Neural cell (in vitro differentiated cells): ENCODE data around the gene ANAPC2. TPM values are rescaled to one million over a fixed set of nuclear protein-coding genes. Genes with fewer than 3 reads are reported as not detected.

Experiments
- H2AFZ ChIP-seq: fragments of 200-600, 300-800 bp; sonication (generic), shearing (Covaris generic); 2 replicates; pipeline ENCODE4 v1.6.0; 2014; ENCODE audit warnings: low read depth, mild to moderate bottlenecking, antibody characterized with exemption, low read length, moderate library complexity
- H3F3A ChIP-seq: fragments of 200-600 bp; shearing (Covaris generic); 2 replicates; pipeline ENCODE4 v1.6.1; 2016; ENCODE audit warnings: mild to moderate bottlenecking, moderate library complexity, mixed read lengths, antibody characterized with exemption, low read length; ENCODE audit not compliant: insufficient read depth, poor library complexity, severe bottlenecking
- H3K27ac ChIP-seq: fragments of 200-600, 300-800 bp; sonication (generic), shearing (Covaris generic); 2 replicates; pipeline ENCODE4 v1.5.1; 2014; ENCODE audit warnings: mild to moderate bottlenecking, low read length, moderate library complexity
- H3K27me3 ChIP-seq: fragments of 300-800, 200-600 bp; sonication (generic), shearing (Covaris generic); 2 replicates; pipeline ENCODE4 v1.6.0; 2014; ENCODE audit warnings: mild to moderate bottlenecking, low read depth, low read length, moderate library complexity; ENCODE audit not compliant: insufficient read depth
- H3K36me3 ChIP-seq: fragments of 300-800, 200-600 bp; sonication (generic), shearing (Covaris generic); 2 replicates; pipeline ENCODE4 v1.5.1; 2014; ENCODE audit warnings: mild to moderate bottlenecking, antibody characterized with exemption, low read length, moderate library complexity; ENCODE audit not compliant: insufficient read depth
- H3K4me2 ChIP-seq: fragments of 300-800, 200-600 bp; sonication (generic), shearing (Covaris generic); 2 replicates; pipeline ENCODE4 v1.6.0; 2014; ENCODE audit warnings: mild to moderate bottlenecking, low read length
- H3K4me3 ChIP-seq: fragments of 300-800, 200-600 bp; sonication (generic), shearing (Covaris generic); 2 replicates; pipeline ENCODE4 v1.5.1; 2014; ENCODE audit warnings: mild to moderate bottlenecking, low read length, moderate library complexity
- H3K79me2 ChIP-seq: fragments of 200-600 bp; shearing (Covaris generic); replicated peaks from 2 replicates; pipeline ENCODE4 v1.6.0; 2014; ENCODE audit warnings: mild to moderate bottlenecking, low read length, moderate library complexity; ENCODE audit not compliant: insufficient read depth
- H3K9ac ChIP-seq: fragments of 300-800, 200-600 bp; sonication (generic), shearing (Covaris generic); 2 replicates; pipeline ENCODE4 v1.6.1; 2016; ENCODE audit warnings: mild to moderate bottlenecking, low read length, mixed read lengths
- H3K9me2 ChIP-seq: fragments of 200-600 bp; shearing (Covaris generic); 2 replicates; pipeline ENCODE4 v1.6.1; 2016; ENCODE audit warnings: mild to moderate bottlenecking, low read length, mixed read lengths; ENCODE audit not compliant: insufficient read depth
- H3K9me3 ChIP-seq: fragments of 200-600, 300-800 bp; sonication (generic), shearing (Covaris generic); 2 replicates; pipeline ENCODE4 v1.6.1; 2016; ENCODE audit warnings: mild to moderate bottlenecking, mixed run types, low read length, moderate library complexity, mixed read lengths
- H4K20me1 ChIP-seq: fragments of 200-600 bp; shearing (Covaris generic); 2 replicates; pipeline ENCODE4 v1.6.1; 2016; ENCODE audit warnings: mild to moderate bottlenecking, mixed run types; ENCODE audit not compliant: insufficient read depth
- CTCF ChIP-seq: fragments of 450-650 bp; IDR thresholded peaks from 2 replicates; pipeline ENCODE4 v1.5.1; 2014; ENCODE audit warnings: antibody characterized with exemption, mild to moderate bottlenecking, moderate library complexity; ENCODE audit not compliant: poor library complexity, severe bottlenecking
- EP300 ChIP-seq: fragments of 450-650 bp; conservative IDR thresholded peaks from 2 replicates; pipeline ENCODE4 v1.6.1; 2014; ENCODE audit warnings: antibody characterized with exemption, mild to moderate bottlenecking, moderate library complexity; ENCODE audit not compliant: poor library complexity, severe bottlenecking
- EZH2 ChIP-seq: fragments of 200-600, 300-800 bp; shearing (Covaris generic), sonication (generic); IDR thresholded peaks from 2 replicates; pipeline ENCODE4 v1.6.1; 2014; ENCODE audit warnings: antibody characterized with exemption, low read length, borderline replicate concordance, mild to moderate bottlenecking; ENCODE audit not compliant: insufficient read depth, poor library complexity, severe bottlenecking
- MXI1 ChIP-seq: fragments of 450-650 bp; conservative IDR thresholded peaks from 2 replicates; pipeline ENCODE4 v1.6.1; 2014; ENCODE audit warnings: antibody characterized with exemption, mild to moderate bottlenecking; ENCODE audit not compliant: poor library complexity, severe bottlenecking
- POLR2AphosphoS5 ChIP-seq: IDR thresholded peaks from 2 replicates; pipeline ENCODE4 v1.6.1; 2012
- RAD21 ChIP-seq: fragments of 450-650 bp; conservative IDR thresholded peaks from 2 replicates; pipeline ENCODE4 v1.6.1; 2014; ENCODE audit warnings: antibody characterized with exemption, mild to moderate bottlenecking, moderate library complexity
- REST ChIP-seq: IDR thresholded peaks from 2 replicates; pipeline ENCODE4 v1.6.1; 2012; ENCODE audit warnings: borderline replicate concordance
- SMC3 ChIP-seq: fragments of 450-650 bp; conservative IDR thresholded peaks from 2 replicates; pipeline ENCODE4 v1.6.1; 2014; ENCODE audit warnings: antibody characterized with exemption, mild to moderate bottlenecking, moderate library complexity; ENCODE audit not compliant: poor library complexity
- TAF1 ChIP-seq: IDR thresholded peaks from 2 replicates; pipeline ENCODE4 v1.6.1; 2012; ENCODE audit warnings: low read depth
- polyA plus RNA-seq: library from polyadenylated mRNA; depleted of rRNA; stranded (reverse); fragments of >200 nt; gene quantifications from 2 replicates; pipeline ENCODE4 v1.2.3, GENCODE V29; 2014

Gene ANAPC2
- polyA plus RNA-seq, 1 donor from 2014 or later = 38.1 TPM

GRCh38 chr9:137206602-137207001 is 18.2 kb upstream of the ANAPC2 start:
- peak overlapping the region; percentile 100 for H3K4me3 ChIP-seq
- TF ChIP-seq MXI1 = no peak
- no peak for TF ChIP-seq TAF1
- no peak for TF ChIP-seq REST
- no peak for TF ChIP-seq SMC3
- TF ChIP-seq RAD21 = no peak
- TF ChIP-seq EP300 = no peak
- TF ChIP-seq POLR2AphosphoS5 = no peak
- TF ChIP-seq EZH2 = no peak
- no peak for TF ChIP-seq CTCF

GRCh38 chr9:137205126-137206069 is 17.0 kb upstream of the ANAPC2 start, which contains the start of the genes NDOR1 and TMEM203:
Gene NDOR1, plus strand, starts transcription at chr9:137205700. Its CDS starts 78 bp downstream, at chr9:137205778.
Gene TMEM203, minus strand, starts transcription at chr9:137205648. Its CDS starts 234 bp downstream, at chr9:137205414.
- no peaks in the 10 kb centered on the region for H3F3A ChIP-seq
- peaks cover 31% of the 10 kb centered on the region for H3K79me2 ChIP-seq
- TF ChIP-seq EZH2 (no peak), REST (no peak), EP300 (peak; percentile 56), CTCF (no peak), SMC3 (peak; percentile 6), RAD21 (peak; percentile 7), MXI1 (peak; percentile 96), POLR2AphosphoS5 (peak; percentile 95), TAF1 (peak; percentile 54)
- peak within 1 kb of the TSS; percentile 100 for H3K4me3 ChIP-seq
- no peaks in the 10 kb centered on the region for H3K27me3 ChIP-seq
- H3K27ac ChIP-seq = peak within 1 kb of the TSS; percentile 63
- H3K9me2 ChIP-seq = no peaks in the 10 kb centered on the region
- H3K9ac ChIP-seq = peak within 1 kb of the TSS; percentile 83
- H3K9me3 ChIP-seq = no peaks in the 10 kb centered on the region
- no peaks in the 10 kb centered on the region for H4K20me1 ChIP-seq
- H3K4me2 ChIP-seq = peak within 1 kb of the TSS; percentile 91
- H2AFZ ChIP-seq = peak within 1 kb of the TSS; percentile 69
- no peaks in the 10 kb centered on the region for H3K36me3 ChIP-seq

More at GRCh38 chr9:137206602-137207001, 18.2 kb upstream of the ANAPC2 start:
- Histone ChIP-seq H3K79me2 (peaks cover 31% of the 10 kb centered on the region), H4K20me1 (no peaks in the 10 kb centered on the region), H3F3A (no peaks in the 10 kb centered on the region), H3K9ac (peak overlapping the region; percentile 83), H3K36me3 (no peaks in the 10 kb centered on the region), H3K4me2 (peak overlapping the region; percentile 91), H3K27me3 (no peaks in the 10 kb centered on the region), H3K27ac (no peak overlapping the region), H3K9me3 (no peaks in the 10 kb centered on the region), H3K9me2 (no peaks in the 10 kb centered on the region), H2AFZ (no peak overlapping the region)
